ENCODE results near the gene EARS2.

DNA sequence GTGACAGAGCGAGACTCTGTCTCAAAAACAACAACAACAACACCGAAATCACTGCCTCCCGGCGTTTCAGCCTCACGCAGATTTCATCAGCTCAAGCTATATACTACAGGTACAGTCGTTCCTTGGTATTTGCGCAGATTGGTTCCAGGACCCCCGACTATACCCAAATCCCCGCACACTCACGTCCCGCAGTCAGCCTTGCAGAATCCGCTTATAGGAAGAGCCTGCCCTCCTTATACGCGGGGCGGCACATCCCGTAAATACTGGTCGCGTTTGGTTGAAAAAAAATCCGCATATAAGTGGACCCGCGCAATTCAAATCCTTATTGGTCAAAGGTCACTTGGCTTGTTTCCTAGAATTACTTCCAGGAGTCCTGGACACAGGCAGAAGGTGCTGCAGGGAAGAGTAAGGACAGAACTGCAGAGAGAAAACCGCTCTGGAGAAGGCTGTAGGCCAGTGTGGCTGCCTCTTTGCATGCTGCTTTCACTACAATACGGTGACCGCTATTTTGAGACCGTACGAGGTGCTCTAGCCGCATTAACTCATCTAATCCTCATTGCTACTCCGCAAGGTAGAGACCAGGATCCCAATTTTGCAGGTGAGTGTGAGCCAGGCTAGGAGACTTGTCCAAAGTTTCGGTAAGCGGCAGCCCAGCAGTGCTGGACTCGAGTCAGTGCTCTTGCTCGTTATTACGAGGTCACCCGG lies 38.2 kb upstream of the EARS2 start:
- TF ChIP-seq, protein P1, sequence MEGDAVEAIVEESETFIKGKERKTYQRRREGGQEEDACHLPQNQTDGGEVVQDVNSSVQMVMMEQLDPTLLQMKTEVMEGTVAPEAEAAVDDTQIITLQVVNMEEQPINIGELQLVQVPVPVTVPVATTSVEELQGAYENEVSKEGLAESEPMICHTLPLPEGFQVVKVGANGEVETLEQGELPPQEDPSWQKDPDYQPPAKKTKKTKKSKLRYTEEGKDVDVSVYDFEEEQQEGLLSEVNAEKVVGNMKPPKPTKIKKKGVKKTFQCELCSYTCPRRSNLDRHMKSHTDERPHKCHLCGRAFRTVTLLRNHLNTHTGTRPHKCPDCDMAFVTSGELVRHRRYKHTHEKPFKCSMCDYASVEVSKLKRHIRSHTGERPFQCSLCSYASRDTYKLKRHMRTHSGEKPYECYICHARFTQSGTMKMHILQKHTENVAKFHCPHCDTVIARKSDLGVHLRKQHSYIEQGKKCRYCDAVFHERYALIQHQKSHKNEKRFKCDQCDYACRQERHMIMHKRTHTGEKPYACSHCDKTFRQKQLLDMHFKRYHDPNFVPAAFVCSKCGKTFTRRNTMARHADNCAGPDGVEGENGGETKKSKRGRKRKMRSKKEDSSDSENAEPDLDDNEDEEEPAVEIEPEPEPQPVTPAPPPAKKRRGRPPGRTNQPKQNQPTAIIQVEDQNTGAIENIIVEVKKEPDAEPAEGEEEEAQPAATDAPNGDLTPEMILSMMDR (IDR thresholded peaks at IDR 0.05): no peak
- no peak for TF ChIP-seq POLR2A (IDR thresholded peaks at IDR 0.05)
